ENCODE data around the gene MAP4K2.

Gene MAP4K2

DNA sequence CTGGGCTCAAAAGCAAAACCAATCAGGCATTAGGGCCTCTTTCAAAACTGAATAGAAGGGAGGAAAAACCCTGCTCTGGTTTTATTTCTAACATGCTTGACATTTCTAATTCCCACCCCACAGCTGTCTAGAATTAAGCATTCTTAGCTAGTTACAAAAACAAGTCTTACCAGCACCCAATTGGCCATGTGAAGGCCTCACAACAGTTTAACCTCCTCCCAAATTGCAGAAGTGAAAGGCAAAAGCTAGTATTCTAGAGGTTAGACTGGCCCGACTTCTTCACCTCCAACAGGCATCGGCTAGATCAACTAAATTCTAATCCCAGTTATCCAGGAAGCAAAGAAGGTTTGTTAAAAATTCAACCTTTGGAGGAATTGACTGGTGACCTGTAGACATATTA is 31.2 kb downstream of the MAP4K2 start:
- in situ Hi-C loops (cut with HindIII; ENCODE audit: low sequenced_read_pairs), result no loop called here

DNA sequence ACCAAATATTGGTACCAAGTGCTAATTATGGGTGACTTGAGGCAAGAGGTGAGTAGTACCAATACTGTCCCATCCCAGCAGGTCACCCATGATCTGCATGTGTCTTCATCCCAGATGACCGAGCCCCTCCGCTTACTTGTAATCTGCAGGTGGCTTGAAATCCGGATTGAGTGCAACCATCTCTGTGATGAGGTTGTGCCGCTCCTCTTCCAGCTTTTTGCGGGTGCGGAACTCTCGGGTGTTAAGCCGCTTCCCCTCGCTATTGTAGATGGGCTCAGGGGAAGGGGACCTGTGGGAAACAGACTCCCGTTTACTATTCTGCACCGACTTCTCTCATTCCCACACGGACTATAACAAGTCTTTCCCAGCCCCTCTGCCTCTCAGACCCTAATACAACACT is 32.9 kb downstream of the MAP4K2 start:
- in situ Hi-C loops (cut with HindIII; ENCODE audit: low sequenced_read_pairs), result no loop called here

DNA sequence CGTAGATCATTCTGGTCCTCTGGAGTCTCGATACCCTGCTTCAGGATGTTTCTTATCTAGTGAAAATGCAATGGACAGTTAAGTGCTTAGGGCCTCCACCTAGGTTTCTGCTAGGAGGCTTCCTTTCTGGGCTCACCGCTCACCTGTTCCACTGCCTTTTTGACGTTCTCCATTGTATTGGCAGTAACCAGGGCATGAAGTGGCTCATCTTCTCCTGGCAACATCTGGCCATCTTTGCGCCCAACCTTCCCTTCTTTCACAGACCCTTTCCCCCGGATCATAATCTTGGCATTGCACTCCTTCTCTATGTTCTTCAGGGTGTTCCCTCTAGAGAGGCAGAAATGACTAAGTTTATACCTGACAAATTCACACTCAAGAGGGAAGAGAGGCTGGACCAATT is 33.7 kb downstream of the MAP4K2 start:
- in situ Hi-C loops (cut with HindIII; ENCODE audit: low sequenced_read_pairs), result loop anchor here (10.0 kb wide), 1 partner anchor 54 kb away; no protein-coding TSS in a partner anchor

DNA sequence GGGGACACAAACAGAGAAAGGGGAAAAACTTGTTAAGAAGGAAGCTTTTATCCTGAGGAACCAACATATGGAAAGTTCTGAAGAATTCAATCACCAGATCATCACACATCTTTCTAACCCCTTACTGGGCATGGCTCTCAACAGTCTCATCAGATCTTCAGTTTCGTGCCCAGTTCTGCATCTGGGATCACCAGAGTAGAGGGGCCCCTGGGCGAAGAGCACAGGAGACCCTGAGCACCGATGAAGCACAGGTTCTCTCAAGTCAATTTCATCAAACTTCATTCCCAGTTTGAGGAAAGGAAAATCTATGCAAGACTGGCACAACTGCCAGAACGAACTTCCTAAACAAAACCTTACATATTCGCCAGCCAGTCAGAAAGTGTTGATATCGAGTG is 34.7 kb downstream of the MAP4K2 start:
- in situ Hi-C loops (cut with HindIII; ENCODE audit: low sequenced_read_pairs), result loop anchor here (10.0 kb wide), 1 partner anchor 53 kb away; no protein-coding TSS in a partner anchor

DNA sequence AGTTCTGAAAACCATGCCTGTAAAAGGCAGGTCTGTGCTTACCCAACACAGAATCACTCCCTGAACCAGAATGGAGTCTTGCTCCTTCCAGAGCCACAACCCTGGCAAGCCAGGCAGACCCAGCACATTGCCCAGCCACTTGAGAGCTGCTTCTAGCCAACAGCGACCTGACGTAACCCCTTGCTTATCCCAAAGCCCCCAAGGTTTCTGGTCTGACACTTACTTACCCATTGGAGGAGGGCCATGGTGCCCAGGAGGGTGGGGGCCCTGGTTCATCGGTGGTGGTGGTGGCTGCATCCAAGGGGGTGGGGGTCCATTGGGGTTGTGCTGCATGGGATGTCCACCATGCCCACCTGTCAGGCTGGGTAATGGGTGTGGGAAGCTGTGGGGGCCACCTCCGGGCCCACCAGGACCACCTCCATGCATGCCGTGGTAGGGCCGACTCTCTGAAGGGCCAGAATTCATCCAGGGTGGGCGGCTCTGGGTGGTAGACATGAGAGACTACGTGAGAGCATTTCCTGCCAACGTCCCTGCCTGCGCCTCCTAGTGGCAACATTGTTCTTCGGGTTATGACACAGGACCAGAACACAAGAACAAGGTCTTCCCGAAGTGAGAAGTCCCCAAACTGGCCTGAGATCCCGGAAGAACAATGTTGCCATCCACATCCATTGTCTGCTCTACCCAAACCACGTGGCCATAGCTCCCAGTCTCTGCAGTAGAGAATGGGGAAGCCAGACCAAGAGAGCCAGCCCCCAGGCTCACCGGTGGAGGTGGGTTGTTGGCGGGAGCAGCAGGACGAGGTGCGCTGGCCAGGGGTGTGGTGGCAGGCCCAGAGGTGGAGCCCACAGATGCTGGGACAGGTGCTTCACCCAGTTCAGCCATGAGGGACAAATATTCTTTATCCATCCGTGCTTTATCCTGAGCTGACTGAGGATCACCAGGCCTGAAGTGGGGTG is 35.4 kb downstream of the MAP4K2 start:
- in situ Hi-C loops (cut with HindIII; ENCODE audit: low sequenced_read_pairs), result loop anchor here (10.0 kb wide), 1 partner anchor 53 kb away; no protein-coding TSS in a partner anchor

DNA sequence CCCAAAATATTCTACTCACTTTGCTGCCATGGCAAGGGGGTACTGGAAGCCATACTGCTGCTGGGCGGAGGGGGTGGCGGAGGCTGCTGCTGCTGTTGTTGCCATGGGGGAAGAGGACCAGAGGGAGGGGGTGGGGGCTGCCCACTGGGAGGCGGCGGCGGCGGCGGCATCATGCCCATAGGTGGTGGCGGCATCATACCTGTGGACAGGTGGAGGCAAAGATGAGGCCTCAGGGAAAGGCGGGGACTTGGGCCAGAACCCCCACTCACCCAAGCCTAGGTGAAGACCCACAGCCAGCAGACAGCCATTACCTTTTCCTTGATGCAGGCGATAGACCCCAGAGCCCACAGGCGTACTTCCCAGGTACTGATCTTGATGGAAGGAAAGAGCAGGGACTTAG is 36.1 kb downstream of the MAP4K2 start:
- in situ Hi-C loops (cut with HindIII; ENCODE audit: low sequenced_read_pairs), result loop anchor here (10.0 kb wide), 1 partner anchor 52 kb away; no protein-coding TSS in a partner anchor

DNA sequence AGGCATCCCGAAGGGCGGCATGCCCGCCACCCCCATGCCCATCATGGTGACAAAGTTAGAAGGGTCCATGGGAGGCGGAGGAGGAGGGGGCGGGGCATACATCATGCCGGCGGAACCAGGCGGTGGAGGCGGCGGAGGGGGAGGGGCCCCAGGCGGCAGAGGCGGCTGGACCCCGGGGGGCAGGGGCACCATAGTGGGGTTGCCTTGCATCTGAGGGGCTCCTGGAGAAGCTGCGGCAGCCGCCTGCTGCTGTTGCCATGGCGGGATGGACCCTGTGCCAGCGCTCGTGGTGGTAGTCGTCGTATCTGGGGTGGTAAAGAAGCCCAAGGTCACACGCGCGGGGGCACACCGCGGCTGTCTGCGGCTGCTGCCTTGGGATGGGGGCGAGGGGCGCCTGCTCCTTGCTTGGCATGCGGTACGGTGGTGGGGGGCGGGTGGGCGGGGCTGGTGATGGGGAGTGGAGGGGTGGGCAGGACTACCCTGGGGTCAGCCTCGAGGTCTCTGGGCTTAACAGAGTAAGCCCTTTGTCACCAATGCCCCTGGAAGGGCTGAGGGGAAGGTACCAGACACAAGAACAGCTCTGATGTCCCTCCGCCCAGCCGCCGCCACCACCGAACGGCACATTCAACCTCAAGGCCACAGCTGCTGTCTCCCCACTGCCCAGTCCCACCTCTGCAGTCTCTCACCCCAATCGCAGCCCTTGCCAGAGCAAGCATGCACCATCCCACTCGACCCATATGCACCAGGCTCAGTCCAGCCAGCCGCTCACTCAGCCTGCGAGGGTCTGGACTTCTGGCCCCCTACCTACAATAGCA is 37.0 kb downstream of the MAP4K2 start:
- in situ Hi-C loops (cut with HindIII; ENCODE audit: low sequenced_read_pairs), result loop anchor here (10.0 kb wide), 1 partner anchor 51 kb away; no protein-coding TSS in a partner anchor

DNA sequence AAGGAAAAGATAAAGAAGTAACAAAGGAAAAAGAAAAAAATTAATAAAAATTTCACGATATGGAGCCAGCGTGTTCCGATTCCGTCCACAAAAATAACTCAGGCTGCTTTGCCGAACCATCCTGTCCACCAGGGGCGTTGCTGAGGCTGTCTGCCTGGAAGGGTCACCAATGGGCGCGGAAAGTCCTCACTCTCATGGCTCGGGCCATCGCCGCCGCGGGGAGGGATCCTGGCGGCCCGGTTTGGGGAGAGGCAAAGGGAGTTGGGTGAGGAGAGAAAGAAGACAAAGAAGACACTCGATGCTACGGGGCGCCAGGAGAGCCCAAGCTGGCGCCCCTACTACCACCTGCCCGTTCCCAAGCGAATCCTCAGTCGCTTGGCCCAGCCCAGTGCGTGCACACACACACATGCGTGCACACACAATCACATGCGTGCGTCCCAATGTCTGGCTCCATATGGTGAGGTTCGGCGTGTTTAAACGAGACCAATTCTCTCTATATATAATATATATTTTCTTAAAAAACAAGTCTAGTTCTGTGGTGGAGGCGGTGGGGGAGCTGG is 37.6 kb downstream of the MAP4K2 start:
- in situ Hi-C loops (cut with HindIII; ENCODE audit: low sequenced_read_pairs), result loop anchor here (10.0 kb wide), 1 partner anchor 51 kb away; no protein-coding TSS in a partner anchor

DNA sequence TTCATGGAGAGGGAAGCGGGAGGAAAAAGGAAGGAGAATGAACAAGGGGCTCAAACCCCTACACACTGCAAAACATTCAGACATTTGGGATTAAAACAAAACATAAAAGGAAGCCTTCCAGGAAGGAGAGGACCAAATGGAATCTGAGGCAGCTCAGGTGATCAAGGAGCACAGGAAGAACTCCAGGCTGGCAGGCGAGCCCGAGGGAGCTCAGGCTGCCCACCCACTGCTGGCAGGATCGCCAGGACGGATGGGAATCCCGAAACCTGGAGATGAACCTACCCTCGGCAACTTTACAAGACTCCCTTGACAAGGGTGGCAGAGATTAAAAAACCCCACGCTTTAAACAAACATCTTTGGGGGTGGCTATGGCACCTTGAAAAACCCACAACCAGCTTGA is 38.3 kb downstream of the MAP4K2 start:
- in situ Hi-C loops (cut with HindIII; ENCODE audit: low sequenced_read_pairs), result loop anchor here (10.0 kb wide), 1 partner anchor 50 kb away; no protein-coding TSS in a partner anchor

DNA sequence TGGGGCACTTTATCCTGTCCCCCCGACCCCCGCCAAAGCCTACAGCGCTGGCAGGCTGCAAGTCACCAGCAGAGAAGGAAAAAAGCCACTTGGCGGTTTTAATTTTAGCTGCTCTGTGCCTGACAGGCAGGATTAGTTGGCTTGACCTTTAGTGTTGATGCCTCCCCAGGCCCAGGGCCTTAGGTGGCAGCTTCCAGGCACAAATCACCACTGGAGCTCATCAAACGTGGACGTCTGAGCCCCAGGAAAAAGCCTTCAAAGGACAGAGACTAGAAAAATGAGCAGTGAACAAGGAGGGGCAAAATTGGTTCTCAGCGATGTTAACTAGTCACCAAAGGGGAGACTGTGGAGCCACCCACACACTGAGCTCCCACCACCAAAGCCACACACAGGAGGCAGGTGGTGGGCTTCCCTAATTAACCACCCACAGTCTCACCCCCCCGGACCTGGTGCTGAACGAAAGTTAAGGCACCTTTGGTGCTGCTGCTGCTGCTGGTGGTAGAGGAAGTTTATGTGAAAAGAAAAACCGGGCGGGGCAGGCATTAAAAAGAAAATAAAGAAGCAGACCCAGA is 38.9 kb downstream of the MAP4K2 start:
- in situ Hi-C loops (cut with HindIII; ENCODE audit: low sequenced_read_pairs), result loop anchor here (10.0 kb wide), 1 partner anchor 49 kb away; no protein-coding TSS in a partner anchor

DNA sequence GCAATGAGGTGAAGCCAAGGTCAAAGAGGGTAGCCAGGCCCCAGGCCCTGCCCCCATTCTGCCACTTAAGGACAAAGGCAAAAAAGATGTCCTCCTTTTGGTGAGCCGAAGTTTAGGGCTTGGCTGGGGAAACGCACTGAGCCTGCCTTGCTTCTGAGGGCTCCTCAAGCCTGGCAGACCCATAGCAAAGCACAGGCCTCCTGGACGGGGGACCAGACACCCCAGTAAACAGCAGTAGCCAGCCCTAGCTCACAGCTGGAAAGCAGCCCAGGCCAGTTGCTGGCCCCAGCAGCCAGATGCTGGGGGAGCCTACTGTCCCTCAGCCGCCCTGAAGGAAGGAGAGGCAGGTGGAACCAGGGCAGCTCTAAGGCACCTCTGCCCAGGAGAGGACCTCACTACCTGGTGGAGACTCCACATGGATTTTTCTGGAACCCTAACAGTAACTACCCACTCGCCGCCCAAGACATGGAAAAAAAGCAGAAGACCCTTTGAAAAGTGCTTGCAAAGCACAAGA is 39.4 kb downstream of the MAP4K2 start:
- in situ Hi-C loops (cut with HindIII; ENCODE audit: low sequenced_read_pairs), result loop anchor here (10.0 kb wide), 1 partner anchor 49 kb away; no protein-coding TSS in a partner anchor

DNA sequence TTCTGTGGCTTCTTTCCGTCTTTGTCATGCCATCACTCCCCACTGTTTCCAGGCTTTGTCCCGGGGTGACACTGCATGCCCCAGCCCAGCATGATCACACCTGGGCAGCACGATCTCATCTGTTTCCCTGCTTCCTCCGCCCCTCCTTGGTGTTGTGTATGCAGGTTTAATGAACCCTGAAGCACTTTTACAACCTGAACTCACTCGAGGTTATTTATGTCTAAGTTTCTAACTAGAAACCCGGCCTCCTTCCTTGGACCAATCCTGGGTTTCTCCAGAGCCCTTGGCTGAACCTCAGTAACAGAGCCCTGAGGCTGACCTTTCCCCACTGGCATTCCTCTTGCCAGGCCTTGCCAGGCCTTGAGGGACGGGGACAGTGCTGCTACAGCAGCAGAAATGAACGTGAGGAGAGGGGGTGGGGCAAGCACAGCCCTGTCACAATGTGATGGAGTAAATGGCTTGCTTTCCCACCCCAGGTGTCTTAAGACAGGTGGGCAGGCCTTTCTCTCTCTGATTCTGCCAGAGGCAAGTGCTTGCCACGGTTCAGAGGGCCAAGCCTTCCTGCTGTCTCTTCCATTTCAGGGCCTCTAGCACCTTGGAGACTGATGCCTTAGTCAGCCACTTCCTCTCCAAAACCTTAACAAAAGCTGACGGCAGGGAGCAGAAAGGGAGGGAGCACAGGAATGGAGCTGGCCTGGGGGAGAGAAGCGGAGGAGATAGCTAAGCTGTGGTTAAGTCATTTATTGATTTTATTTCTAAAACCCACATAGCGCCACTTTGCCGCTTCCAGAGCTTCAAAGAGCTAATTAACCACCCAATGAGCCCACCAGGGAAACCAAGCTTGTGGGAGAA is 40.1 kb downstream of the MAP4K2 start:
- in situ Hi-C loops (cut with HindIII; ENCODE audit: low sequenced_read_pairs), result loop anchor here (10.0 kb wide), 1 partner anchor 48 kb away; no protein-coding TSS in a partner anchor

DNA sequence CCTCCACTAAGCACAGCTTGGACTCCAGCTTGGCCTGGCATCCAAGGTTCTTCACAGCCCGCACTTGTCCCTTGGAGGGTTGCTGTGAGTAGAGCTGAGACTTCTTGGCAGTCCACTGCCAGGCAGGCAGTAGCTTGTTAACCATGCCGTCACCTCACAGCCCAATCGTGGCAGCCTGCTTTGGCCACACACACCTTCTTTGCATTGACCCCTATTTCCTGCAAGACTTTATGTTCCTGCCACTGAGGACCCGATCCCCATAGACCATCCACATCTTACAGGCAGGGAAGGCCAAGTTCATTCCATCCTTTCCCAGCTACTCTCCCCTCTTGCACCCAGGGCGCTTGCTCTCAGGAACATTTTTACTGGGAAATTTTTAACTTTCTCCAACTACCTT is 40.7 kb downstream of the MAP4K2 start:
- in situ Hi-C loops (cut with HindIII; ENCODE audit: low sequenced_read_pairs), result loop anchor here (10.0 kb wide), 1 partner anchor 47 kb away; no protein-coding TSS in a partner anchor

DNA sequence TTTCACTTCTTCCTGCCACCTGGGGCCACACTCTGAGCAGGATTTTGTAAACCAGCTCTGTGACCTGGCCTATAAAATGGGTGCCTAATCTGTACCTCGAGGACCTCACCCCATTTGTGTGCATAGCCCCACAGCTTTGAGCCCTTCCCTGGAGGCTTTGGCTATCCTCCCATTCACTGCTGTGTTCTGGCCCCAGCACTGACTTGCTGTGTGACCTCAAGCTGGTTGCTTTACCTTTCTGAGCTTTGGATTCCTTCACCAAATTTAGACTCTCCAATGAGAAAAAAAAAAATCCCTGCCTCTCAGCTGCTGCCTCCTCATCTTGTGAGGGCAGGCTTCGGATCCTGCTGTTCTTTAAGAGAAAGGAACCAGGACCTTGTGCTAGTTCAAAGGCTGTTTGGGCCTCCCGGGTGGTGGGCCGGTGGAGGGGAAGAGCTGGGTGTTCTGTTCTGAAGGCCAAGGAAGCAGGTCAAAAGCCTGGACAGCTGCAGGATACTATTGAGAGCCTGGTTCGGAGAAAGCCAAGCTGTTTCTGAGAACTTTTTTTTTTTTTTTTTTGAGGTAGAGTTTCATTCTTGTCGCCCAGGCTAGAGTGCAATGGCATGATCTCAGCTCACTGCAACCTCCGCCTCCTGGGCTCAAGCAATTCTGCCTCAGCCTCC is 42.1 kb downstream of the MAP4K2 start:
- in situ Hi-C loops (cut with HindIII; ENCODE audit: low sequenced_read_pairs), result loop anchor here (10.0 kb wide), 1 partner anchor 46 kb away; no protein-coding TSS in a partner anchor

DNA sequence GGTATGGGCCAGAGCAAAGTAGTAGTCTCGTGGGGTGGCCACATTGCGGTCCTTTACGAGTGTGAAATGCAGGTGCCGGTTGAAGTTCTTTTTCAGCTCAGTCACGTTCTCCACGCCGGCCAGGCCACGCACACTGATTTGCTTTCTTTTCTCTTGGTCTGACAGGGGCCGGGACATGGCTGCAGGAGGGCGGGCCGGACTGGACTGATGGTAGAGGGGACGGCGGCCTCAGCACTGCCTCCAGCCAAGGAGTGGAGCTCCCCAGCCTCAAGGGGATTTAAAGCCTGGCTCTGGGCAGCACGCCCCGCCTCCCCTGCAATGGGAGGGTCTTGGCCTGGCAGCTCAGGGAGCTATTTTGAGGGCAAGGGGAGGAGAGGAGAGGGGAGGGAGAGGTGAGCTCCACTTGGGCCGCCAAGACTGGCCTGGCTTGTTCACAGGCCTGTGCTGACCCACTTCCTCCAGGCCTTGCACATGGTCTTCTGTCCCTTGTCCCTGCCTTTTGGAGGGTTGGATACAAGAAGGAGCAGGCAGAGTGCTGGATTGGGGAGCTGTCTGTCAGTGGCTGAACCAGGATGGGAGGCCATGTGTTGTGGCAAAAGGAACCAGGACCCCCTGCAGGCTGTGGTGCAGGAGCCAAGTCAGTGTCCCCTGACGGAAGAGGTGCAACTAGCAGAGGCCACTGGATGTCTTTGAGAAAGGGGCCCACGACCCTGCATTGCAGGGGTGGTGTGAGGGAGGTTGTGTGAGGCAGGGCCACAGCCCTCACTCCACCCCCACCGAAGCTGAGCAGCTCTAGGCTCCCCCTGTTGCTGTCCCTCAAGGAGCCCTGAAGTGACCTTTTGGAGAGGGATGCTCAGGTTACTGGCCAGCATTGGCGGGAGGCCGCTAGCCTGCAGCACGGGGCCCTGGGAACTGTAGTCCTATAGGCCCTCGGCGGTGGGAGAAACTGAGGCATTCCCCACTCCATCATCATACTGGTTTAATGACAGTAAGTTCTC is 43.0 kb downstream of the MAP4K2 start, which contains the start of gene PYGM:
Gene PYGM (minus strand): TSS at position 253 of the 998 bp plus-strand sequence. CDS start 76 bp downstream, at position 177.
- in situ Hi-C loops (cut with HindIII; ENCODE audit: low sequenced_read_pairs), result loop anchor here (10.0 kb wide), 1 partner anchor 45 kb away; no protein-coding TSS in a partner anchor

DNA sequence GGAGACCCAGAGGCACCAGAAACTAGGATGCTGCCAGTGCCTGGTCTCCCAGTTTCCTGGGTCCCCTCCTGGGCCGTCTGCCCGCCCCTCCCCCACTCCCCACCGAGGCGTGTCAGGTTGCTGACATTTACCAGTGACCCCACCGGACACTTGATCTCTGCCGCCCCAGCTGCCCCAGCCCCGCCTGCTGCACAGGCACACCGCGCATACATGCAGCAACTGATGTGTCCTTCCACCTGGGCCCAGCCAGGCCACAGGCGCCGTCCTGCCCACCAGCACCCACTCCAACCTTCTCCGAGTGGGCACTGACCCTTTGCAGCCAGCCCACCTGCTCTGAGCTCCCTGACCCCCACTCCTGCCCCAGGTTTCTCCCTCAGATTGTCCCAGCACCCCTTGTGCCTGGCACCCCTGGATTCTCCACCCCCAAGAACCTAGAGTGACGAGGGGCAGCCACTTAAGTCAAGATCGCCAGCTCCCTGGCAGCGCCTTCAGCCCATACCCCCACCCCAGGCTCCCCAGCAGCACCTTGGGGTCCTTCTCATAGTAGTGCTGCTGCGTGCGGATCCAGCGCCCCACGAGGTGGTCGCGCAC is 43.8 kb downstream of the MAP4K2 start:
- in situ Hi-C loops (cut with HindIII; ENCODE audit: low sequenced_read_pairs), result no loop called here
